Stimulated activated naive CD8-positive, alpha-beta T cell treated with anti-CD3 and anti-CD28 coated beads, Interleukin-15, Interleukin-2, amounts not matched to agents 100 ng/mL and 50 ng/mL, for 24 hours (primary cell): ENCODE measurements around the gene PPP1R16B.
"Not testable (repeated sequence)": the region's sequence is repeated elsewhere in the genome, so short reads cannot be mapped to it uniquely, and the experiment has no call there.

Experiments
- H3K27ac Mint-ChIP-seq: one replicate; pipeline ENCODE4 v1.8.0; 2021; ENCODE audit warnings: mild to moderate bottlenecking, mixed read lengths
- H3K27me3 Mint-ChIP-seq: one replicate; pipeline ENCODE4 v1.8.0; 2021; ENCODE audit warnings: mixed read lengths
- H3K36me3 Mint-ChIP-seq: one replicate; pipeline ENCODE4 v1.8.0; 2021; ENCODE audit warnings: low read depth, mixed read lengths
- H3K4me1 Mint-ChIP-seq: one replicate; pipeline ENCODE4 v1.8.0; 2021; ENCODE audit warnings: low read depth, mixed read lengths
- H3K4me3 Mint-ChIP-seq: one replicate; pipeline ENCODE4 v1.8.0; 2021; ENCODE audit warnings: mild to moderate bottlenecking, mixed read lengths
- H3K9me3 Mint-ChIP-seq: one replicate; pipeline ENCODE4 v1.8.0; 2021; ENCODE audit warnings: mixed read lengths

PPP1R16B gene

DNA sequence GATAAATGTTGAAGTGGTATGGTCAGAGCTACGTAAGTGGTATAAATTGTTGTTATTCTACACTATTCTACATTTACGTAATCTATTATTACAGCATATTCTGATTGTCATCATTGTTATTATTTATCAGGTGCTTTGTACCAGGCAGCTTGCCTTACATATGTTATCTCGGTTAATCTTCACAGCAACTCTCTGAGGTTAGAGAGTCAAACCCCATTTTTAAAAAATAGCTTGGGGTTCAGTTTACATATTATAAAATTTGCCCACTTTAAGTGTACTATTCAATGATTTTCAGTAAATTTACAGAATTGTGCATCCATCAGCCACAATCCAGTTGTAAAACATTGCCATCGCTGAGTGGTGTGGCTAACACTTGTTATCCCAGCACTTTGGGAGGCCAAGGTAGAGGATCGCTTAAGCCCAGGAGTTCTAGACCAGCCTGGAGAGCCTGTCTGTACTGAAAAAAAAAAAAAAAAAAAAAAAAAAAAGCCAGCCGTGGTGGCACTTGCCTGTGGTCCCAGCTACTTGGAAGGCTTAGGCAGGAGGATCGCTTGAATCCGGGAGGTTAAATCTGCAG, 35.5 kb downstream of the PPP1R16B start:
- Mint-ChIP-seq H3K4me1 (peaks cover 88% of the 10 kb centered on the region), H3K27ac (peak overlapping the region; percentile 98), H3K27me3 (no peaks in the 10 kb centered on the region), H3K4me3 (peak overlapping the region; percentile 61), H3K36me3 (peaks cover 63% of the 10 kb centered on the region), H3K9me3 (no peaks in the 10 kb centered on the region)

DNA sequence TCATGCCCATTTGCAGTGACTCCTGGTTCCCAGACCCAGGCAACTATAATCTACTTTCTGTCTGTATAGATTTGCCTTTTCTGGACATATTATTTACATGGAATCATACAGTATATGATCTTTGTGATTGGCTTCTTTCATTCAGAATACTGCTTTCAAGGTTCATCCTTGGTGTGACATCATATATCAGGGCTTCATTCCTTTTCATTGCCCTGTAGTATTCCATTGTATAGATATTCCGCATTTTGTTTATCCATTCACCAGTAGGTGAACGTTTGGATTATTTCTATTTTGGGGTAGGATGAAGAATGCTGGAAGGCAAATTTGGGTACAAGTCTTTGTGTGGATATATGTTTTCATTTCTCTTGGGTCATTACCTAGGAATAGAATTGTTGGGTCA, 36.1 kb downstream of the PPP1R16B start:
- no peaks in the 10 kb centered on the region for H3K27me3 Mint-ChIP-seq
- H3K27ac Mint-ChIP-seq, result peak overlapping the region; percentile 98
- peaks cover 69% of the 10 kb centered on the region for H3K36me3 Mint-ChIP-seq

DNA sequence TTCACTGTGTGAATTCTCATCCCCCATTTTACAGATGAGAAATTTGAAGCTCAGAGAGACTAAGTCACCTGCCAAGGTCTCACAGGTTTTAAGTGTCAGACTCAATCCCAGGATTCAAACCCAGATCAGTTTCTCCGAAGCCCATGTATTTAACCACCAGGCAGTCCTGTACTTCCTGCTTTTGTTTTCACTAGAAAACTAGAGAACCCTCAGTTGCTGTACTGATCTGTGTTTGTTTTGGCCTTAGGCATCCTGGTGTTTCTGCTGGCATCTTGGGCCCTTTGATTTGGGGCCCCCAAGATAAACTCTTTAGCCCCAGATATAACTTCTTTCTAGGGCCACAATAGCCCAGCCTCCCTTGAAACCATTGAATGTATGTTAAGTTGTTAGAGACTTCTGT, 36.5 kb downstream of the PPP1R16B start:
- H3K27ac Mint-ChIP-seq, result peak overlapping the region; percentile 98
- H3K36me3 Mint-ChIP-seq, result peaks cover 69% of the 10 kb centered on the region
- H3K4me3 Mint-ChIP-seq, result peak overlapping the region; percentile 80
- H3K4me1 Mint-ChIP-seq, result peaks cover 93% of the 10 kb centered on the region
- no peaks in the 10 kb centered on the region for H3K27me3 Mint-ChIP-seq
- no peaks in the 10 kb centered on the region for H3K9me3 Mint-ChIP-seq

More for the DNA sequence above, 36.1 kb downstream of the PPP1R16B start:
- no peaks in the 10 kb centered on the region for H3K9me3 Mint-ChIP-seq
- H3K4me1 Mint-ChIP-seq, result peaks cover 93% of the 10 kb centered on the region
- peak overlapping the region; percentile 80 for H3K4me3 Mint-ChIP-seq

DNA sequence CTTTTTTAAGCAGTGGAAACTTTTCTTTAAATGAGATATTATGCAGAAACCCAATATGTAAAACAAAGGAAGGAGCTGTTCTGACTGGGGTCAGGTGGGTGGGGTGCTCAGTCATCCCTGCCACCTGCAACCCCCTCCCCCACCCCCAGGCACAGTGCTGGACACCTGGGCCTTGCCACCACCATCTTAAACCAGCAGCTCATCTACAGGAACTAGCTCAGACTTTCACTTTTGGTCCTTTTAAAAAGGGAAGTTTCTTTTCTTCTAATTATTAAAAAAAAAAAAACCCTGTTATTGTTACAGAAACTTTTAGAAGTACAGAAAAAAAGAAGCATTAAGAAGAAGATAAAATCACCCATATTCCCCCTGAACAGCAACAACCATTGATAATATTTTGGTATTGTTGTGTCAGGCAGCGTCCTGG, 37.1 kb downstream of the PPP1R16B start:
- H3K4me1 Mint-ChIP-seq, result peaks cover 97% of the 10 kb centered on the region
- H3K27me3 Mint-ChIP-seq, result no peaks in the 10 kb centered on the region
- peaks cover 73% of the 10 kb centered on the region for H3K36me3 Mint-ChIP-seq
- H3K27ac Mint-ChIP-seq, result peak overlapping the region; percentile 98
- no peaks in the 10 kb centered on the region for H3K9me3 Mint-ChIP-seq
- H3K4me3 Mint-ChIP-seq, result peak overlapping the region; percentile 80

DNA sequence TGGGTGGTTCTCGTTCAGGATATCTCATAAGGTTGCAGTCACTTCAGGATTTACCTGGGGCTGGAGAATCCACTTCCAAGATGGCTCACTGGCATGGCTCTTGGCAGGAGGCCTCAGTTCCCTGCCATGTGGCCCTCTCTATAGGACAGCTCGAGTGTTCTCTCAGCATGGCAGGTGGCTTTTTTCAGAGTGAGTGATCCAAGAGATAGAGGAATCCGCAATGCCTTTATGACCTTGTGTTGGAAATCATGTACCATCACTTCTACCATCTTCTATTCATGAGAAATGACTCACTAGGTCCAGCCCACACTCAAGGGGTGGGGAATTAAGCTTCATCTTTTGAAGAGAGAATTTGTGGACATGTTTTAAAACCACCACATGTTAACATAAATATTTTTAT, 37.8 kb downstream of the PPP1R16B start:
- H3K4me1 Mint-ChIP-seq, result peaks cover 97% of the 10 kb centered on the region
- peak overlapping the region; percentile 80 for H3K4me3 Mint-ChIP-seq
- peaks cover 71% of the 10 kb centered on the region for H3K36me3 Mint-ChIP-seq
- no peaks in the 10 kb centered on the region for H3K27me3 Mint-ChIP-seq
- no peaks in the 10 kb centered on the region for H3K9me3 Mint-ChIP-seq
- H3K27ac Mint-ChIP-seq, result peak overlapping the region; percentile 98

DNA sequence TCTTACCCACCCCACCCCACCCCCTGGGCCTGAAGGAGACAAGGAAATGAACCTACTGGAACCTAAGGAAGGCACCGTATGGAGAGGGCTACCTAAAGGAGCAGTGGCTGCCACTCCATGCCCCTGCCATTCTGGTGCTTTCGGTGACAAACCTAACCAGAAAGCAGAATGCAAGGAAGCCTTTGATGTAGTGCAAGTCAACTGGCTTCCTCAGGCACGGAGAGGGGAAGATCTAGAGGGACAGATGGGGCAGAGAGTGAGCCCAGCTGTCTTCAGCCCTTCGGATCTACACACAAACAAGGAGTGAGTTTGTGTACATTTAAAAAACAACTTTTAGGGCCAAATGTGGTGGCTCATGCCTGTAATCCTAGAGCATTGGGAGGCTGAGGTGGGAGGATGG, 39.5 kb downstream of the PPP1R16B start:
- H3K4me1 Mint-ChIP-seq, result peaks cover 97% of the 10 kb centered on the region
- H3K27me3 Mint-ChIP-seq, result no peaks in the 10 kb centered on the region
- H3K4me3 Mint-ChIP-seq, result peak overlapping the region; percentile 59
- H3K36me3 Mint-ChIP-seq, result peaks cover 68% of the 10 kb centered on the region
- H3K27ac Mint-ChIP-seq, result peak overlapping the region; percentile 98
- no peaks in the 10 kb centered on the region for H3K9me3 Mint-ChIP-seq

- Mint-ChIP-seq H3K27ac (peak overlapping the region; percentile 57), H3K4me3 (no peak overlapping the region), H3K36me3 (peaks cover 70% of the 10 kb centered on the region), H3K4me1 (peaks cover 81% of the 10 kb centered on the region), H3K9me3 (no peaks in the 10 kb centered on the region), H3K27me3 (no peaks in the 10 kb centered on the region)
Measured at GRCh38 chr20:38847840-38848239, 42.3 kb downstream of the PPP1R16B start.

DNA sequence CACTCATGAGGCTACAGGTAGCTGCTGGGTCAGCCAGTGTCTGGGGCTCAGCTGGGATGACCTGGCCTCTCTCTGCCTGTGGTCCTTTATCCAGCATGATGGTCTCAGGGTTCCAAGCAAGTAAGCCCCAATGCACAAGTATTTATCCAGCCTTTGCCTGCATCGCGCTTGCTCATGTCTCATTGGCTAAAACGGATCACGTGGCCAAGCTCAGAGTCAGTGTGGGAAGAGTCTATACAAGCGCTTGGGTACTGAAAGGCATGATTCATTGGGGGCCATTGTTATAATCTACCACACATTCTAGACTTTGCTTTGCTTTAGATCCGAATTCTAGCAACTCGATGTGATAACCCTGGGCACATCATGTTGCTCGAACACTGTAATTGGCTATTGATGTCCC, 48.3 kb downstream of the PPP1R16B start:
- peaks cover 80% of the 10 kb centered on the region for H3K36me3 Mint-ChIP-seq
- H3K4me3 Mint-ChIP-seq, result no peak overlapping the region

DNA sequence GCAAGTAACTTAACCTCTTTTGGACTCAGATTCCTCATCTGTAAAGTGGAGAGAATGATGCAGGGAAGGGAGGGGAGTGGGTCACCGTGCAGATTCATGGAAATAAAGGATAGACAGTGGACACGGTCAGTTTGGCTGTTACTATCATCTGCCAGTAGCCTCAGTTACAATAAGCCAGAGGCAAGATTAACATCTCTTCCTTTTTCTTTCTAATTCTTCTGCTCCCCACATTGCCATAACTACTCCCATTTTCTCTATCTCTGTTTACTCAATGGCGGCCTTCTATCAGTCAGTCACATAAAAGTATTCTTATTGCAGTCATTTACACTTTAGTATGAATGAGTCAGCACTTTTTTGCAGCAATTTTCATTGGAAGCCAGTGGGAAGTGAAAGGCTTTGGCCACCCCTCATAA, 49.2 kb downstream of the PPP1R16B start:
- peak overlapping the region; percentile 65 for H3K27ac Mint-ChIP-seq
- H3K27me3 Mint-ChIP-seq, result no peaks in the 10 kb centered on the region
- H3K4me1 Mint-ChIP-seq, result peaks cover 80% of the 10 kb centered on the region
- peaks cover 9% of the 10 kb centered on the region for H3K9me3 Mint-ChIP-seq
- H3K36me3 Mint-ChIP-seq, result peaks cover 73% of the 10 kb centered on the region
- H3K4me3 Mint-ChIP-seq, result no peak overlapping the region

More for the DNA sequence above, 48.3 kb downstream of the PPP1R16B start:
- Mint-ChIP-seq H3K9me3 (peaks cover 9% of the 10 kb centered on the region), H3K27ac (no peak overlapping the region), H3K4me1 (peaks cover 81% of the 10 kb centered on the region), H3K27me3 (no peaks in the 10 kb centered on the region)

DNA sequence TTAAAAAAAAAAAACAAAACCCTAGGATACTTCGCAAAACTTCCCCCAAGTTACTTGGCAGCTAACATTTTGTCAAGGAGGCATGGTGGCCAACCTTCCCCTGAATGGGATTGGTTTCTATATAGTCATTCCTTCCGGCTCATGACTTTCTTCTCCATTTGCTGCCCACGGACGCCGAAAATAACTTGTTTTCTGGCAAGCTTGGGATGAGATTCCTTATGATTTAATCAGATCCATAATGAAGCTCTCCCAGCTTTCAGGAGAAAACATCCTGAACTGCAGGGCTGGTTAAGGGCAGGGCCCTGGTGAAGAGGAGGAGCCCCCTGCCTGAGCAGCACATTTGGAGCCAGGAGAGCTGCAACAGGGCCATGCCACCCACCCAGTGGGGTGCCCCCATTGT, 49.9 kb downstream of the PPP1R16B start:
- H3K9me3 Mint-ChIP-seq, result peaks cover 9% of the 10 kb centered on the region
- H3K36me3 Mint-ChIP-seq, result peaks cover 67% of the 10 kb centered on the region
- no peak overlapping the region for H3K4me3 Mint-ChIP-seq
- H3K4me1 Mint-ChIP-seq, result peaks cover 81% of the 10 kb centered on the region
- no peak overlapping the region for H3K27ac Mint-ChIP-seq
- H3K27me3 Mint-ChIP-seq, result no peaks in the 10 kb centered on the region

- Mint-ChIP-seq H3K4me3 (no peak overlapping the region), H3K27me3 (no peaks in the 10 kb centered on the region), H3K36me3 (peaks cover 64% of the 10 kb centered on the region), H3K4me1 (peaks cover 90% of the 10 kb centered on the region), H3K9me3 (peaks cover 9% of the 10 kb centered on the region), H3K27ac (peak overlapping the region; percentile 7)
Measured at GRCh38 chr20:38856570-38856969, 51.1 kb downstream of the PPP1R16B start.

DNA sequence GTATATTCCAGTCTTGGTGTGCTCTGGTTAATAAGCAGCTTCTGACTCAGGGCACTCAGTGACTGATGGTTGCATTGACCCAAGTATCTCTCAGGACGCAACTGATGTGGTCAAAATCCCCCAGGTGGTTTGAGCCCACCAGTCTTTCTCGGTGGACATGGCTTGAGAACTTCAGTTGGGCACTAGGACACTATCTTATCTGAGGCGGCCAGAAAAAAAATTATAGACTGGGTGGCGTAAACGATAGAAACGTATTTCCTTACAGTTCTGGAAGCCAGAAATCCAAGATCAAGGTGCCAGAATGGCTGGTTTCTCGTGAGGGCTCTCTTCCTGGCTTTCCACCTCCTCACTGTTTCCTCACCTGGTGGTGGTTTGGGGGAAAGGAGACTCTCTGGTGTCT, 52.2 kb downstream of the PPP1R16B start:
- no peak overlapping the region for H3K4me3 Mint-ChIP-seq
- peaks cover 9% of the 10 kb centered on the region for H3K9me3 Mint-ChIP-seq
- H3K4me1 Mint-ChIP-seq, result peaks cover 92% of the 10 kb centered on the region
- peak overlapping the region; percentile 74 for H3K27ac Mint-ChIP-seq
- H3K27me3 Mint-ChIP-seq, result no peaks in the 10 kb centered on the region
- peaks cover 62% of the 10 kb centered on the region for H3K36me3 Mint-ChIP-seq

DNA sequence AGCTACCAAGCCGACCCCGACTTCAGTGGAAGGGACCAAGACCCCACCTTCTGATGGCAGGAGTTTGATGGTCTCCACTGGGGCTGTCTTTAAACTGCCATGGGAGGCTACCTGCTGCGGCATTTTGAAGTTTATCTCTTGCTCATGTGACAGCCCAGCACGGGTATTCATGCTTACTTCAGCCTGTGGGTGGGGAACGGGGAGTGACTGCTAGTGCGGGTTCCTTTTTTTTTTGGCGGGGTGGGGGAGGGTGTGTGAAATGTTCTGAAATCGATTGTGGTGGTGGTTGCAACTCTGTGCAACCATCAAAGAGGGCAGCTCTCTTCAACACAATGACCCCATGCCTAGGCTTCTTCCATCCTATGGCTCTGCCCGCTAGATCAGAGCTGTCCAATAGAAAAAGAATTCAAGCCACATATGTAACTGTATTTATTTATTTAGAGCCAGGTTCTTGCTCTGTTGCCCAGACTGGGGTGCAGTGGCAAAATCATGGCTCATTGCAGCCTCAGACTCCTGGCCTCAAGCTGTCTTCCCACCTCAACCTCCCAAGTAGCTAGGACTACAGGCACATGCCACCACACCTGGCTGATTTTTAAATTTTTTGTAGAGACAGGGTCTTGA, 53.7 kb downstream of the PPP1R16B start:
- peak overlapping the region; percentile 74 for H3K27ac Mint-ChIP-seq
- no peak overlapping the region for H3K4me3 Mint-ChIP-seq
- peaks cover 57% of the 10 kb centered on the region for H3K36me3 Mint-ChIP-seq
- peaks cover 93% of the 10 kb centered on the region for H3K4me1 Mint-ChIP-seq
- H3K9me3 Mint-ChIP-seq, result peaks cover 7% of the 10 kb centered on the region
- H3K27me3 Mint-ChIP-seq, result no peaks in the 10 kb centered on the region

- H3K9me3 Mint-ChIP-seq, H3K4me3 Mint-ChIP-seq, H3K27me3 Mint-ChIP-seq: not testable (repeated sequence)
- peak overlapping the region; percentile 73 for H3K27ac Mint-ChIP-seq
- H3K4me1 Mint-ChIP-seq, result peaks cover 93% of the 10 kb centered on the region
- H3K36me3 Mint-ChIP-seq, result peaks cover 53% of the 10 kb centered on the region
Measured at GRCh38 chr20:38859857-38860256, 54.4 kb downstream of the PPP1R16B start.

DNA sequence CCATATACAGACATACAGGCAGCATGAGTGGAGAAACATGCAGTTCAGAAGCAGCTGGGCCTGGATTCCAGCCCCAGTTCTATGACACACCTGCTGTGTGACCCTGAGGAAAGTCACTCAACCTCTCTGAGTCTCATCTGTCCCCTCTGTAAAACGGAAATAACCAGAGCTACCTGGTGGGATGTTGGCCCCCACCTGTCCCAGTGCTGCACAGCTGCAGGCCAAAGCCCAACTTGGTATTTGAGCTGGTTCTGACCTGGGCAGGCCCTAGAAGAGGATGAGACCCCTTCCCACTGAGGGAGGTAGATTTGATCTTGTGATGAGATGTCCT, 55.5 kb downstream of the PPP1R16B start:
- Mint-ChIP-seq H3K4me3 (no peak overlapping the region), H3K27me3 (no peaks in the 10 kb centered on the region), H3K4me1 (peaks cover 84% of the 10 kb centered on the region)

DNA sequence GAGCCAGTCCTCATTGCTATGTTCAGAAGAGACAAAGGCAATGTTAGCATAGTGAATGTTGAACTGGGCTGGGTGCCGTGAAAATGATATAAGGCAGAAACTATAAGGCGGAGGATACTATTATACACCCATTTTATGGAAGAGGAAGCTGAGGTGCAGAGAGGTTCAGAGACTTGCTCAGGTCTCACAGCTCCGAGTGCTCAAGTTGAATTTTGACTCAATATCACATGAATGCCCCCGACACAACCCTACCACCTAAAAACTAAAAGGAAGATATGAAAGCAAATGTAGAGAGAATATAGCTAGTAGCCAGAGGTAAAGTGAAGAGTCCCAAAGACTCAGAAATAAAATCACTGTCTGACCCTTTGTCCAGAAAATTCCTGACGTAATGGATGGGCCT, 56.7 kb downstream of the PPP1R16B start:
- Mint-ChIP-seq H3K4me3 (peak overlapping the region; percentile 51), H3K27ac (peak overlapping the region; percentile 90), H3K36me3 (peaks cover 44% of the 10 kb centered on the region), H3K9me3 (no peaks in the 10 kb centered on the region), H3K4me1 (peaks cover 84% of the 10 kb centered on the region), H3K27me3 (no peaks in the 10 kb centered on the region)

More for the DNA sequence above, 55.5 kb downstream of the PPP1R16B start:
- Mint-ChIP-seq H3K27ac (peak overlapping the region; percentile 73), H3K9me3 (no peaks in the 10 kb centered on the region), H3K36me3 (peaks cover 44% of the 10 kb centered on the region)
